H9 (cell line): ENCODE measurements around the gene C19orf25. TPM values are rescaled to one million over a fixed set of nuclear protein-coding genes. Genes with fewer than 3 reads are reported as not detected.

Source experiments
- DNase-seq: peaks from one replicate; pipeline ENCODE4 v3.0.0-alpha.2; 2017
- H2AFZ ChIP-seq: one replicate; pipeline ENCODE4 v1.6.1; 2013; ENCODE audit warnings: mild to moderate bottlenecking, low read length, control low read depth, moderate library complexity
- H2AK5ac ChIP-seq: 2 replicates; pipeline ENCODE4 v1.6.1; 2013; ENCODE audit warnings: low read length, control low read depth, mixed read lengths; ENCODE audit not compliant: insufficient read length
- H2BK120ac ChIP-seq: one replicate; pipeline ENCODE4 v1.6.1; 2013; ENCODE audit warnings: low read depth, mild to moderate bottlenecking, low read length, control low read depth, inconsistent platforms; ENCODE audit not compliant: poor library complexity, severe bottlenecking
- H2BK12ac ChIP-seq: 2 replicates; pipeline ENCODE4 v1.6.1; 2013; ENCODE audit warnings: low read length, control low read depth, mixed read lengths, low read depth; ENCODE audit not compliant: insufficient read length
- H2BK15ac ChIP-seq: 2 replicates; pipeline ENCODE4 v1.6.1; 2013; ENCODE audit warnings: low read depth, low read length, control low read depth
- H2BK20ac ChIP-seq: one replicate; pipeline ENCODE4 v1.6.1; 2013; ENCODE audit warnings: low read depth, mild to moderate bottlenecking, low read length, control low read depth, inconsistent platforms; ENCODE audit not compliant: poor library complexity, severe bottlenecking
- H2BK5ac ChIP-seq: 2 replicates; pipeline ENCODE4 v1.6.1; 2013; ENCODE audit warnings: low read length, control low read depth, mixed read lengths; ENCODE audit not compliant: insufficient read length
- H3K14ac ChIP-seq: 2 replicates; pipeline ENCODE4 v1.6.1; 2013; ENCODE audit warnings: low read length, control low read depth; ENCODE audit not compliant: insufficient read depth
- H3K18ac ChIP-seq: 2 replicates; pipeline ENCODE4 v1.6.1; 2013; ENCODE audit warnings: low read depth, mild to moderate bottlenecking, mixed read lengths, low read length, control low read depth; ENCODE audit not compliant: insufficient read length
- H3K23ac ChIP-seq: 2 replicates; pipeline ENCODE4 v1.6.1; 2013; ENCODE audit warnings: low read length, control low read depth, mixed read lengths, low read depth; ENCODE audit not compliant: insufficient read length
- H3K23me2 ChIP-seq: 2 replicates; pipeline ENCODE4 v1.6.1; 2013; ENCODE audit warnings: low read depth, mild to moderate bottlenecking, mixed read lengths, low read length, control low read depth; ENCODE audit not compliant: insufficient read length, poor library complexity, severe bottlenecking
- H3K27ac ChIP-seq: 2 replicates; pipeline ENCODE4 v1.5.1; 2013; ENCODE audit warnings: low read length, control low read depth, mixed read lengths, low read depth; ENCODE audit not compliant: insufficient read length
- H3K27me3 ChIP-seq: 2 replicates; pipeline ENCODE4 v1.6.1; 2013; ENCODE audit warnings: low read length, control low read depth, inconsistent platforms; ENCODE audit not compliant: insufficient read depth
- H3K4ac ChIP-seq: 2 replicates; pipeline ENCODE4 v1.6.1; 2013; ENCODE audit warnings: low read depth, mild to moderate bottlenecking, control low read depth, inconsistent platforms, low read length, moderate library complexity
- H3K4me1 ChIP-seq: 2 replicates; pipeline ENCODE4 v1.6.1; 2013; ENCODE audit warnings: low read length, control low read depth, inconsistent platforms; ENCODE audit not compliant: insufficient read depth
- H3K4me2 ChIP-seq: 2 replicates; pipeline ENCODE4 v1.6.1; 2013; ENCODE audit warnings: low read length, control low read depth, mixed read lengths; ENCODE audit not compliant: insufficient read length, insufficient read depth
- H3K56ac ChIP-seq: 2 replicates; pipeline ENCODE4 v1.6.1; 2013; ENCODE audit warnings: low read depth, mild to moderate bottlenecking, mixed read lengths, low read length, control low read depth; ENCODE audit not compliant: insufficient read length
- H3K79me1 ChIP-seq: 2 replicates; pipeline ENCODE4 v1.6.1; 2013; ENCODE audit warnings: low read depth, mild to moderate bottlenecking, moderate library complexity, low read length, control low read depth, inconsistent platforms; ENCODE audit not compliant: insufficient read depth, poor library complexity, severe bottlenecking
- H3K79me2 ChIP-seq: 2 replicates; pipeline ENCODE4 v1.6.1; 2013; ENCODE audit warnings: low read length, control low read depth, inconsistent platforms; ENCODE audit not compliant: insufficient read depth
- H3K9ac ChIP-seq: 2 replicates; pipeline ENCODE4 v1.6.1; 2013; ENCODE audit warnings: low read length, control low read depth, mixed read lengths; ENCODE audit not compliant: insufficient read length; ENCODE audit errors: extremely low read depth
- H3K9me3 ChIP-seq: one replicate; pipeline ENCODE4 v1.6.1; 2013; ENCODE audit warnings: low read depth, low read length, inconsistent platforms; ENCODE audit not compliant: control insufficient read depth
- H3T11ph ChIP-seq: one replicate; pipeline ENCODE4 v1.6.1; 2013; ENCODE audit warnings: mild to moderate bottlenecking, low read length, control low read depth, inconsistent platforms
- H4K20me1 ChIP-seq: one replicate; pipeline ENCODE4 v1.6.1; 2013; ENCODE audit not compliant: control insufficient read depth, insufficient read length, insufficient read depth
- H4K5ac ChIP-seq: 2 replicates; pipeline ENCODE4 v1.6.1; 2013; ENCODE audit warnings: low read depth, mild to moderate bottlenecking, mixed read lengths, low read length, control low read depth; ENCODE audit not compliant: insufficient read length
- H4K8ac ChIP-seq: replicated peaks from 2 replicates; pipeline ENCODE4 v1.6.1; 2013; ENCODE audit warnings: low read length, control low read depth, mixed read lengths, low read depth; ENCODE audit not compliant: insufficient read length
- H4K91ac ChIP-seq: 2 replicates; pipeline ENCODE4 v1.6.1; 2013; ENCODE audit warnings: low read depth, mild to moderate bottlenecking, moderate library complexity, mixed read lengths, low read length, control low read depth; ENCODE audit not compliant: insufficient read length
- H3K27ac Mint-ChIP-seq, 3 experiments: 2 replicates in 2 of 3; 3 replicates in 1 of 3; pipeline ENCODE4 v1.8.0; 2020 to 2021; ENCODE audit warnings: mixed read lengths in 3 of 3, mild to moderate bottlenecking in 1 of 3, moderate library complexity in 1 of 3
- H3K27me3 Mint-ChIP-seq: 2 replicates; pipeline ENCODE4 v1.8.0; 2021; ENCODE audit warnings: low read depth, mild to moderate bottlenecking, moderate library complexity, mixed read lengths
- H3K36me3 Mint-ChIP-seq, 3 experiments: 2 replicates in 2 of 3; 3 replicates in 1 of 3; pipeline ENCODE4 v1.8.0; 2020 to 2021; ENCODE audit warnings: low read depth in 3 of 3, mixed read lengths in 3 of 3; ENCODE audit not compliant: insufficient read depth in 1 of 3
- H3K4me1 Mint-ChIP-seq, 2 experiments: 2 replicates each; pipeline ENCODE4 v1.8.0; 2020; ENCODE audit warnings: mixed read lengths in 2 of 2
- H3K4me3 Mint-ChIP-seq, 2 experiments: 2 replicates in 1 of 2; 3 replicates in 1 of 2; pipeline ENCODE4 v1.8.0; 2020 to 2021; ENCODE audit warnings: mild to moderate bottlenecking in 2 of 2, mixed read lengths in 2 of 2, moderate library complexity in 1 of 2
- H3K9me3 Mint-ChIP-seq, 2 experiments: 2 replicates in 1 of 2; 3 replicates in 1 of 2; pipeline ENCODE4 v1.8.0; 2020; ENCODE audit warnings: mild to moderate bottlenecking in 2 of 2, mixed read lengths in 2 of 2, moderate library complexity in 1 of 2
- CTCF ChIP-seq: fragments of 200-600 bp; sonication (generic); conservative IDR thresholded peaks from 3 replicates; pipeline ENCODE4 v1.8.0; 2021; ENCODE audit warnings: antibody characterized with exemption, mild to moderate bottlenecking
- WGBS: extraction: QIAGEN DNeasy Blood & Tissue Kit; methylation state at CpG from one replicate; pipeline ENCODE4 v1.1.7; 2013; ENCODE audit warnings: missing lambda C conversion rate, low lambda C conversion rate, mixed read lengths; ENCODE audit not compliant: insufficient read length; ENCODE audit errors: extremely low coverage; 5-methylcytosine and 5-hydroxymethylcytosine counted together
- total RNA-seq: library from RNA; stranded (reverse); gene quantifications from 2 replicates; pipeline ENCODE4 v1.2.1, GENCODE V29; 2021

C19orf25 gene
- total RNA-seq, 1 experiment from 2014 or later, result 36.8 TPM

GRCh38 chr19:1467215-1467489, 11.9 kb downstream of the C19orf25 start:
- H2BK120ac ChIP-seq, result no peak overlapping the region
- H3K4ac ChIP-seq, result no peak overlapping the region
- no peak overlapping the region for H3K56ac ChIP-seq
- no peak for DNase-seq
- Mint-ChIP-seq H3K27ac (no peak overlapping the region), H3K36me3 (no peaks in the 10 kb centered on the region), H3K4me1 (peaks cover 2 to 8% of the 10 kb centered on the region in 2 experiments; a peak in 3 of 4 replicates), H3K9me3 (no peaks in the 10 kb centered on the region), H3K4me3 (no peak overlapping the region), H3K27me3 (peaks cover 83% of the 10 kb centered on the region)
- no peak overlapping the region for H4K91ac ChIP-seq
- H4K20me1 ChIP-seq, result peaks cover 3% of the 10 kb centered on the region
- no peaks in the 10 kb centered on the region for H3K79me1 ChIP-seq
- H4K8ac ChIP-seq, result no peak overlapping the region
- H3K27me3 ChIP-seq, result peaks cover 61% of the 10 kb centered on the region
- no peak overlapping the region for H3K23ac ChIP-seq
- no peak overlapping the region for H4K5ac ChIP-seq
- H2BK5ac ChIP-seq, result no peak overlapping the region
- peaks cover 9% of the 10 kb centered on the region for H3K23me2 ChIP-seq
- TF ChIP-seq CTCF, result no peak
- no CpG with 5 or more reads among the region's 36 CpGs for WGBS
- no peak overlapping the region for H3K27ac ChIP-seq
- H3K9me3 ChIP-seq, result no peaks in the 10 kb centered on the region
- H2AFZ ChIP-seq, result no peak overlapping the region
- H3T11ph ChIP-seq, result no peak overlapping the region
- no peak overlapping the region for H3K9ac ChIP-seq
- H3K79me2 ChIP-seq, result no peaks in the 10 kb centered on the region
- no peak overlapping the region for H2BK15ac ChIP-seq
- no peak overlapping the region for H3K14ac ChIP-seq
- H2BK20ac ChIP-seq, result no peak overlapping the region
- H3K18ac ChIP-seq, result no peak overlapping the region
- no peak overlapping the region for H2AK5ac ChIP-seq
- no peaks in the 10 kb centered on the region for H3K4me1 ChIP-seq
- H3K4me2 ChIP-seq, result peak overlapping the region; percentile 26
- H2BK12ac ChIP-seq, result no peak overlapping the region
